ENCODE data around the gene STAT5A. TPM values are rescaled to one million over a fixed set of nuclear protein-coding genes. Genes with fewer than 3 reads are reported as not detected.

STAT5A gene
- total and polyA plus RNA-seq, 9 of the 15 experiments (the other 6 are each of a cell fraction or from before 2014, with no cell fraction given), result 79.9 to 415 (median 196) TPM

DNA sequence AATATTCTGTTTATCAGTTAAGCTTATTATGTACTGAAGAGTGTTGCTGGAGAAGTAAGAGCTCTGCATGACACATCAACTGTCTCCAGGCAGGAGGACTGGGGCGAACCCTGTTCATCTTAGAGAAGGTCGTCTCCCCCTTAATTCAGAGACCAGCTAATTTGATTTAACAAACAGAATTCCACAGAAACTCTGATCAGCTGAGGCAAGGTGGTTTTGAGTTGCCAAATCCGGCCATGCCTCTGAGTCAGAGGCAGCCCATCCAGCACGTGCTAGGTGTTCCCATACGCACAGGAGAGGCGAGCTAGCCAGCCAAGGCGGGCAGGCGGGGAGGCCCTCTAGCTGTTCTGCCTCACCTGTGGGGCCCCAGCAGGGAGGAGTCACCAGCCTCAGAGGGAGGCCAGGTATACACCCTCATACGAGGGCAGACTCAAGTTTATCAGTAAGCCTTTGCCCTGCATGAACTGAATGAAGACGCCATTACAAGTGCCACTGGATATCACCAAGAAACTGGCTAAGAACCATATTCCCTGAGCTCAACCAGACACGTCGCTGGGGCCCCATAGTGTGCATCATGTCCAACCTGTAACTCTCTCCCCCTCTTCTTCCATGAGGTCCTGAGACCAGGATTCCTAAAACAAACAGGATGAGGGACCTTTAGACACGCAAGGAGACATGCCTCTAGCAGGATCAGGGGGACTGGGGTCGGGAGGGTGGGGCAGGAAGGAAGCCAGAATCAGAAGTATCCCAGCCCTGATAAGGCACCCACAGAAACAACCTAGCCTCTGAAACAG, 25.7 kb downstream of the STAT5A start (continued):
- no peak for TF ChIP-seq ASH1L (IDR thresholded peaks at IDR 0.05; ENCODE audit: borderline replicate concordance, low read depth, partially characterized antibody)
- TF ChIP-seq KLF13 (tag; IDR thresholded peaks at IDR 0.05; ENCODE audit: borderline replicate concordance, low read depth), result peak; percentile 80
- TF ChIP-seq, protein P1, sequence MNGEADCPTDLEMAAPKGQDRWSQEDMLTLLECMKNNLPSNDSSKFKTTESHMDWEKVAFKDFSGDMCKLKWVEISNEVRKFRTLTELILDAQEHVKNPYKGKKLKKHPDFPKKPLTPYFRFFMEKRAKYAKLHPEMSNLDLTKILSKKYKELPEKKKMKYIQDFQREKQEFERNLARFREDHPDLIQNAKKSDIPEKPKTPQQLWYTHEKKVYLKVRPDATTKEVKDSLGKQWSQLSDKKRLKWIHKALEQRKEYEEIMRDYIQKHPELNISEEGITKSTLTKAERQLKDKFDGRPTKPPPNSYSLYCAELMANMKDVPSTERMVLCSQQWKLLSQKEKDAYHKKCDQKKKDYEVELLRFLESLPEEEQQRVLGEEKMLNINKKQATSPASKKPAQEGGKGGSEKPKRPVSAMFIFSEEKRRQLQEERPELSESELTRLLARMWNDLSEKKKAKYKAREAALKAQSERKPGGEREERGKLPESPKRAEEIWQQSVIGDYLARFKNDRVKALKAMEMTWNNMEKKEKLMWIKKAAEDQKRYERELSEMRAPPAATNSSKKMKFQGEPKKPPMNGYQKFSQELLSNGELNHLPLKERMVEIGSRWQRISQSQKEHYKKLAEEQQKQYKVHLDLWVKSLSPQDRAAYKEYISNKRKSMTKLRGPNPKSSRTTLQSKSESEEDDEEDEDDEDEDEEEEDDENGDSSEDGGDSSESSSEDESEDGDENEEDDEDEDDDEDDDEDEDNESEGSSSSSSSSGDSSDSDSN (IDR thresholded peaks at IDR 0.05; ENCODE audit: borderline replicate concordance in 1 of 2, low read depth in 2 of 2, low read length in 2 of 2), result 0 out of 4 replicates have a peak, but pooled peaks of 1 of the 2 experiments have one; percentile 30
- no peak for TF ChIP-seq U2AF2 (optimal IDR thresholded peaks at IDR 0.05; ENCODE audit: low read depth, low read length)
- TF ChIP-seq, protein P2, sequence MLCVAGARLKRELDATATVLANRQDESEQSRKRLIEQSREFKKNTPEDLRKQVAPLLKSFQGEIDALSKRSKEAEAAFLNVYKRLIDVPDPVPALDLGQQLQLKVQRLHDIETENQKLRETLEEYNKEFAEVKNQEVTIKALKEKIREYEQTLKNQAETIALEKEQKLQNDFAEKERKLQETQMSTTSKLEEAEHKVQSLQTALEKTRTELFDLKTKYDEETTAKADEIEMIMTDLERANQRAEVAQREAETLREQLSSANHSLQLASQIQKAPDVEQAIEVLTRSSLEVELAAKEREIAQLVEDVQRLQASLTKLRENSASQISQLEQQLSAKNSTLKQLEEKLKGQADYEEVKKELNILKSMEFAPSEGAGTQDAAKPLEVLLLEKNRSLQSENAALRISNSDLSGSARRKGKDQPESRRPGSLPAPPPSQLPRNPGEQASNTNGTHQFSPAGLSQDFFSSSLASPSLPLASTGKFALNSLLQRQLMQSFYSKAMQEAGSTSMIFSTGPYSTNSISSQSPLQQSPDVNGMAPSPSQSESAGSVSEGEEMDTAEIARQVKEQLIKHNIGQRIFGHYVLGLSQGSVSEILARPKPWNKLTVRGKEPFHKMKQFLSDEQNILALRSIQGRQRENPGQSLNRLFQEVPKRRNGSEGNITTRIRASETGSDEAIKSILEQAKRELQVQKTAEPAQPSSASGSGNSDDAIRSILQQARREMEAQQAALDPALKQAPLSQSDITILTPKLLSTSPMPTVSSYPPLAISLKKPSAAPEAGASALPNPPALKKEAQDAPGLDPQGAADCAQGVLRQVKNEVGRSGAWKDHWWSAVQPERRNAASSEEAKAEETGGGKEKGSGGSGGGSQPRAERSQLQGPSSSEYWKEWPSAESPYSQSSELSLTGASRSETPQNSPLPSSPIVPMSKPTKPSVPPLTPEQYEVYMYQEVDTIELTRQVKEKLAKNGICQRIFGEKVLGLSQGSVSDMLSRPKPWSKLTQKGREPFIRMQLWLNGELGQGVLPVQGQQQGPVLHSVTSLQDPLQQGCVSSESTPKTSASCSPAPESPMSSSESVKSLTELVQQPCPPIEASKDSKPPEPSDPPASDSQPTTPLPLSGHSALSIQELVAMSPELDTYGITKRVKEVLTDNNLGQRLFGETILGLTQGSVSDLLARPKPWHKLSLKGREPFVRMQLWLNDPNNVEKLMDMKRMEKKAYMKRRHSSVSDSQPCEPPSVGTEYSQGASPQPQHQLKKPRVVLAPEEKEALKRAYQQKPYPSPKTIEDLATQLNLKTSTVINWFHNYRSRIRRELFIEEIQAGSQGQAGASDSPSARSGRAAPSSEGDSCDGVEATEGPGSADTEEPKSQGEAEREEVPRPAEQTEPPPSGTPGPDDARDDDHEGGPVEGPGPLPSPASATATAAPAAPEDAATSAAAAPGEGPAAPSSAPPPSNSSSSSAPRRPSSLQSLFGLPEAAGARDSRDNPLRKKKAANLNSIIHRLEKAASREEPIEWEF (CRISPR knock-in tag; IDR thresholded peaks at IDR 0.05), result peak; percentile 38; the same call in 1 of the 2 replicates
- TF ChIP-seq, protein P3, sequence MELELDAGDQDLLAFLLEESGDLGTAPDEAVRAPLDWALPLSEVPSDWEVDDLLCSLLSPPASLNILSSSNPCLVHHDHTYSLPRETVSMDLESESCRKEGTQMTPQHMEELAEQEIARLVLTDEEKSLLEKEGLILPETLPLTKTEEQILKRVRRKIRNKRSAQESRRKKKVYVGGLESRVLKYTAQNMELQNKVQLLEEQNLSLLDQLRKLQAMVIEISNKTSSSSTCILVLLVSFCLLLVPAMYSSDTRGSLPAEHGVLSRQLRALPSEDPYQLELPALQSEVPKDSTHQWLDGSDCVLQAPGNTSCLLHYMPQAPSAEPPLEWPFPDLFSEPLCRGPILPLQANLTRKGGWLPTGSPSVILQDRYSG (tag; conservative IDR thresholded peaks at IDR 0.05; ENCODE audit: low read depth), result peak; percentile 81
- TF ChIP-seq, protein P4, sequence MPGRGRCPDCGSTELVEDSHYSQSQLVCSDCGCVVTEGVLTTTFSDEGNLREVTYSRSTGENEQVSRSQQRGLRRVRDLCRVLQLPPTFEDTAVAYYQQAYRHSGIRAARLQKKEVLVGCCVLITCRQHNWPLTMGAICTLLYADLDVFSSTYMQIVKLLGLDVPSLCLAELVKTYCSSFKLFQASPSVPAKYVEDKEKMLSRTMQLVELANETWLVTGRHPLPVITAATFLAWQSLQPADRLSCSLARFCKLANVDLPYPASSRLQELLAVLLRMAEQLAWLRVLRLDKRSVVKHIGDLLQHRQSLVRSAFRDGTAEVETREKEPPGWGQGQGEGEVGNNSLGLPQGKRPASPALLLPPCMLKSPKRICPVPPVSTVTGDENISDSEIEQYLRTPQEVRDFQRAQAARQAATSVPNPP (IDR thresholded peaks at IDR 0.05; ENCODE audit: borderline replicate concordance, insufficient read depth, insufficient read length), result no peak
- TF ChIP-seq TCFL5 (CRISPR knock-in tag; conservative IDR thresholded peaks at IDR 0.05), result no peak
- TF ChIP-seq, protein P5, sequence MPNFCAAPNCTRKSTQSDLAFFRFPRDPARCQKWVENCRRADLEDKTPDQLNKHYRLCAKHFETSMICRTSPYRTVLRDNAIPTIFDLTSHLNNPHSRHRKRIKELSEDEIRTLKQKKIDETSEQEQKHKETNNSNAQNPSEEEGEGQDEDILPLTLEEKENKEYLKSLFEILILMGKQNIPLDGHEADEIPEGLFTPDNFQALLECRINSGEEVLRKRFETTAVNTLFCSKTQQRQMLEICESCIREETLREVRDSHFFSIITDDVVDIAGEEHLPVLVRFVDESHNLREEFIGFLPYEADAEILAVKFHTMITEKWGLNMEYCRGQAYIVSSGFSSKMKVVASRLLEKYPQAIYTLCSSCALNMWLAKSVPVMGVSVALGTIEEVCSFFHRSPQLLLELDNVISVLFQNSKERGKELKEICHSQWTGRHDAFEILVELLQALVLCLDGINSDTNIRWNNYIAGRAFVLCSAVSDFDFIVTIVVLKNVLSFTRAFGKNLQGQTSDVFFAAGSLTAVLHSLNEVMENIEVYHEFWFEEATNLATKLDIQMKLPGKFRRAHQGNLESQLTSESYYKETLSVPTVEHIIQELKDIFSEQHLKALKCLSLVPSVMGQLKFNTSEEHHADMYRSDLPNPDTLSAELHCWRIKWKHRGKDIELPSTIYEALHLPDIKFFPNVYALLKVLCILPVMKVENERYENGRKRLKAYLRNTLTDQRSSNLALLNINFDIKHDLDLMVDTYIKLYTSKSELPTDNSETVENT (CRISPR knock-in tag; IDR thresholded peaks at IDR 0.05), result peak; percentile 46; the same call in 1 of the 2 replicates
- TF ChIP-seq RNF2 (IDR thresholded peaks at IDR 0.05), result peak; percentile 89; the same call in 1 of the 2 replicates
- TF ChIP-seq ARID1B (IDR thresholded peaks at IDR 0.05), result peak; percentile 46; the same call in 1 of the 2 replicates
- TF ChIP-seq MTA2 (IDR thresholded peaks at IDR 0.05; ENCODE audit: low read depth), result no peak

Data from K562 (cell line).